Stimulated activated CD8-positive, alpha-beta memory T cell treated with anti-CD3 and anti-CD28 coated beads, Interleukin-4, amount 100 ng/mL, for 24 hours (primary cell): ENCODE data around the gene ELK1.

ENCODE experiments used
- DNase-seq: peaks from one replicate; pipeline ENCODE4 v3.0.0-alpha.2; 2020; ENCODE audit warnings: low read depth

Gene ELK1

GRCh38 chrX:47644557-47645091, 5.7 kb downstream of the ELK1 start:
- no peak for DNase-seq

DNA sequence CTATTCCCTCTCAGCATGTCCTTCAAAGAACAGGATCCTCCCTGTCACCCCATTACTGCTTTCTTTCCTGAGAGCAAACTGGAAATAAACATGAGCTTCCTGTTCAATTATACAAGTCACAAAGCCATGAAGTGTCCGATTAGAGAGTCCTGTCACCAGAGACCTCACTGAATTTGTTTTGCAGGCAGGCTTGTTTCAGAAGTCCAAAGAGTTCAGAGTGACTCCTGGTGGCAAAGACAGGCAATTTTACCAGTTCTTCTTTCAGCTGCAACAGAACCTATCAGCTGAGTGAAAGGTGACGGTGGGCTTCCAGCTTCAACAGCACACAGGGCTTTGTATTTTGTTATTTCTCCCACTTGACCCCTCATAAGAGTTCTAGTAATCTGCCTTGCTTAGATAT, 6.4 kb downstream of the ELK1 start:
- DNase-seq, result no peak

GRCh38 chrX:47638816-47639215, 11.5 kb downstream of the ELK1 start:
- DNase-seq, result no peak

- no peak for DNase-seq
Observed at GRCh38 chrX:47637546-47638195, 12.7 kb downstream of the ELK1 start.

DNA sequence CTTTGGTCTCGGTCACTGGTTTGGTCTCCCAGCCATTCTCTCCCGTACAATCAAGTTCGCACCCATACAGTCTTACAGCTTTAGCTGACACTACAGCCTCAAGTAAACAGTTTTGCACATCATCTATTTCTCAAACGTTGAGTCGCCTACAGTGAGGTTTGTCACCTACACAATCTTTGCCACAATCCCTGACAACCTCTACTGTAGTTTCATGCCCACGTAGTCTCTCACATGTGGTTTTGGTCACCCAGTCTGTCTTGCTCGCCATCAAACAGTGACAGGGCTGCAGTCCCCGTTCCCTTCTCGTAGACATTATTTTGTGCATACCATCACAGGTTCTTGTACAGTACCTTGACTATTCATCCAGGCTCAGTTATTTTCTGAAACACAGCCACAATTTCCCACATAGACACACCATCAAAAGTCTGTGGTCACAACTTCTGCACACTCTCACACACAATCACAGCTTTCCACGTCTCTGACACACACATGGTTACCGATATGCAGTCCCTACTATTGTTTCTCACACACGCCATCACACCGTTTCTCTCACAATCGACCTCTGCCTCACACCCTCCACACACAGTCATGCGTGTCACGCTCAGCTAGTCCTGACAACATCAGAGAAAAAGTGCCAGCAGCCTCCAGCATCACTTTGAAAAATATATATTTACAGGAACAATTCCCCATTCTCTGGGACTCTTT, 15.3 kb downstream of the ELK1 start:
- no peak for DNase-seq

GRCh38 chrX:47633689-47634590, 16.4 kb downstream of the ELK1 start:
- DNase-seq, result no peak

GRCh38 chrX:47632666-47633065, 17.7 kb downstream of the ELK1 start:
- no peak for DNase-seq

DNA sequence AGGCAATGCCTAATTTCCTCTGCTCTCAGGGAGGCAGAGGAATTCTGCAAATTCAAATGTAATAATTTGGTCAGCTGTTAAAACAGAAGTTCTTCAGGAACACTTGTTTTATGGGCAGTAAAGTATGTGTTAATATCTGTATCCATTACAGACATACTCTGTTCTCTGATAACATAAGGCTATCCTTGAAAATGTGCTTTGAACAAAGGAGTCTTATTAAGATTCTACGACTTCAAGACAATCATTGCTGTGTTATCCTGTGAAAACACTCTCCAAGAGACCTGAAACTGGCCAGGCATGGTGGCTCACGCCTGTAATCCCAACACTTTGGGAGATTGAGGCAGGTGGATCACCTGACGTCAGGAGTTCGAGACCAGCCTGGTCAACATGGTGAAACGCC, 18.7 kb downstream of the ELK1 start:
- DNase-seq, result no peak

GRCh38 chrX:47629419-47630200, 20.8 kb downstream of the ELK1 start, which contains the start of gene CFP:
TSS of gene CFP (minus strand) at chrX:47629930. CDS start at chrX:47629844, 86 bp downstream.
- no peak for DNase-seq

GRCh38 chrX:47628982-47629381, 21.4 kb downstream of the ELK1 start:
- DNase-seq, result no peak

DNA sequence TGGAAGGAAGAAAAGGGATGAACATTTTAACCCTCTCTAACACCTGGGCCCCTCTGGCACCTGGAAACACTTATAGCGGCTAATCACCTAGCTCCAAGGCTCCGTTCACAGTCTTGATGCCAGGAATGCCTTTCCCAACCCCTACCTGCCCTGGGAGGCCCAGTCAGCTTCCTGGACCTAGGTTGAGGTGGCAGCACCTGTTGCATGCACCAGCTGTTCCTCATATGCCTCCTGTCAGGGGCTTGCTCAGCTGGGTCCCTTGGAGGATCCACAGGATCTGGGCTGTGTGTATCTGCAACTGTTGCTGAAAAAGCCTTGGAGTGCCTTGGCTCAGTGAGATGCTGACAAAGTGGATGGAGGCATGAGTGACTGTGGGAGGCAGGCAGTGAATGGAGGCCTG, 25.0 kb downstream of the ELK1 start:
- no peak for DNase-seq

DNA sequence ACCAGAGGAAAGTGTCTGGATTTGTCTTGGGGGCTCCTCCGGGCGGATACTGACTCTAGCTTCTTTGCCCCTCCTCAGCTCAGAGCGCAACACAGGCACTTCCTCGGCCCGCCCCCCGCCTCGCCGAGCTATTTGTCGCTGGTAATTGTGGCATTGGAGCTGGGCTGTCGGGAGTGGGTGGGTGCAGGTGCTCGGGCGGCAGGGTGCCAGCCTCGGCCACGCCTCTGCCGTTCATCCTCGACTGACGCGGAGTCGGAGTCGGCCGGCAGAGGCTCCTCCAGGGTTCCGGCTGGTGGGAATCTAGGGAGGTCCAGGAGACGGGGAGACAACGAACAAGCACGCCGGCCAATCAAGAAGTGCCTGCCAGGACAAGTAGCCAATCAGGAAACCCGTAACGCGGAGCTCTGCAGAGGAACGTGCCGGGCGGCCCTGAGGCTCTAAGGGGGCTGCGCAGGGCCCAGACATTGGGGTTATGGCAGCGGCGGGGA, 26.8 kb downstream of the ELK1 start:
- no peak for DNase-seq

DNA sequence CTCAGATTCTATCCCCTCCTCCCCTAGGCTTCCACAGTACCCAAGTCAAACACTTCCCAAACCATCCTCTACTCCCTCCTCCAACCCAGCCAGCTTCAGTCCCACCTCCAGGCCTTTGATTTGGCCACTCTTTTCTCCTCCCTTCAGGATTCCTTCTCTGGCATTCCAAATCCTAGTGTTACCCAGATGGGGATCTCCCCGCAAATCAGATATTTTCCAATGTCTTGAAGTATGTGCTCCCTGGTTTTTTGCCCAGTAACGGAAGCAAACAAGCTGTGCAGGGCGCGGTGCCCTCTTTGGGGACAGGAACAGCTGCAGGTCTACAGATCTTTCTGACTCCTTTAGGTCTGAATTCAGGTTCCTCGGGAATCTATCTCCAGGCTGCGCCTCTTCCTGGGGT, 28.5 kb downstream of the ELK1 start:
- no peak for DNase-seq

DNA sequence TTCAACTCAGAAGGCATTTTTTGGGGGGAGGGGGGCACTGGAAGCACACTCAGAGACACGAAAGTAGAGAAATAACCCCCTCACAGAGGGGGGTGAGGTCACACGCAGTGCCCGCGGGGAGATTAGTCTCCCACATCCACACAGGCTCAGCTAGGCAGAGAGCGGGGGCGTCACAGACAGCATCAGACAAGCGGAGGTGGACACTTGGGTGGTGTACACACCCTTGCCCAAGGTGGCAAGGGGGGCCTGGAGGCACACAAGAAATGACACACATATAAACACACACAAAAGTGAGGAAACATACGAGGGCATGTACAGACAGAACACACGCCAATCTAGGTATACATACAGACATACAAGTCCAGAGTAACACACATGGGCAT, 30.1 kb downstream of the ELK1 start:
- no peak for DNase-seq

DNA sequence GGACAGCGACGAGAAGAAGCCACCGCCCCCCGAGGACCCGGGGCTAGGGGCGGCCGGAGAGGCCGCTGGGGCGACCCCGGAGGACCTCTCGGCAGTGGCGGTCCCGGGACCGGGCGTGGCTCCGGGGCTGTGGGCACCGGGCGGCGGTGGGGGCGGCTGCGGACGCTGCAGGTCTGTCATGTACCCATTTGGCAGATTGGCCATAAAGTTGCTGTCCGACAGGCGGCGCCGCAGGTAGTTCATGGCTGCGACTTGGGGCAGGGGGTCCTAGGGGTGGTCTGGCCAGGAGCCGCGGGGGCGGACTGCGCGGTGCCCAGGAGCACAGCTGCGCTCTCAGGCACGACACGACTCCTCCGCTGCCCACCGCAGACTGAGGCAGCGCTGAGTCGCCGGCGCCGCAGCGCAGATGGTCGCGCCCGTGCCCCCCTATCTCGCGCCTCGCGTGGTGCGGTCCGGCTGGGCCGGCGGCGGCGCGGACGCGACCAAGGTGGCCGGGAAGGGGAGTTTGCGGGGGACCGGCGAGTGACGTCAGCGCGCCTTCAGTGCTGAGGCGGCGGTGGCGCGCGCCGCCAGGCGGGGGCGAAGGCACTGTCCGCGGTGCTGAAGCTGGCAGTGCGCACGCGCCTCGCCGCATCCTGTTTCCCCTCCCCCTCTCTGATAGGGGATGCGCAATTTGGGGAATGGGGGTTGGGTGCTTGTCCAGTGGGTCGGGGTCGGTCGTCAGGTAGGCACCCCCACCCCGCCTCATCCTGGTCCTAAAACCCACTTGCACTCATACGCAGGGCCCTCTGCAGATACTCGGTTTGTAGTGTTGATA, 30.7 kb downstream of the ELK1 start, which contains the start of gene SYN1:
TSS of gene SYN1 (minus strand) at position 372 of the 817 bp plus-strand sequence. CDS start at position 243, 129 bp downstream.
- DNase-seq, result peak; percentile 70

GRCh38 chrX:47618923-47619485, 31.4 kb downstream of the ELK1 start:
- DNase-seq, result no peak

DNA sequence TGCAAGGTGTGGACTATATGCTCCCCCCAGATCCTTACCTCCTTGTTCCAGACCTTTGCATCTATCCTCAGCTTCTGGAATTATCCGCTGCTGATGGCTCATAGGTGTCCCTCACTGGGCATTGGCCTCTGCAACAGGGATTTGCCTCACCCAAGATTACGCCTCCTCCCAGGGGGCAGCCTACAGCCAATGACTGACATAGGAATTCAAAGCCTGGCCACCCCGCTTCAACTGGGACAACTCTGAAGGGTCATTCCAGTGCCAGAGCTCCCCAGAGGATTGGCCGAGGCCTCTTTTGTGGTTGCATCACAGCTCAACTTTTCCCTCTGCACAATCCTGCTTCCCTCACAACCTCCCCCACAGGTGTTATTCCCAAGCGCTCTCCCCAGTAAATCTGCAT, 35.7 kb downstream of the ELK1 start:
- no peak for DNase-seq

DNA sequence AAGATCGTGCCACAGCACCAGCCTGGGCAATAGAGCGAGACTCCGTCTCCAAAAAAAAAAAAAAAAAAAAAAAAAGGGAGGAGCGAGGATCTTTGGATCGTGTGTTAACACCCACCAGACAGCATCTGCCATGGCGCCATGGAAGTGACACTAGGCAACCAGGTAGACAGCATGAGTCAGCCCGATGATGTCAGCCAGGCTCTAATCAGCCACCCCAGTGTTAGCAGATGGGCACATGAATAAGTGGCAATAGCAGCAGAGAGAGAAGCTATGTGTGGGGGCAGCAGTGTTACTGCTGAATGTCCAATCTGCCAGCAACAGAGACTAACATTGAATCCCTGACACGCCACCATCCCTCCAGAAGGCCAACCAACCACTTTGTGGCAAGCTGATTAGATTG, 37.3 kb downstream of the ELK1 start:
- no peak for DNase-seq

- DNase-seq, result no peak
Observed at GRCh38 chrX:47612418-47612817, 37.9 kb downstream of the ELK1 start.

- DNase-seq, result no peak
Observed at GRCh38 chrX:47611926-47612325, 38.4 kb downstream of the ELK1 start.
